ENCODE results near the gene WDR88. TPM values are rescaled to one million over a fixed set of nuclear protein-coding genes. Genes with fewer than 3 reads are reported as not detected.
"Not testable (repeated sequence)": the region's sequence is repeated elsewhere in the genome, so short reads cannot be mapped to it uniquely, and the experiment has no call there.

The WDR88 gene
- total and polyA plus RNA-seq, 2 of the 8 experiments (the other 6 are each of a cell fraction or from before 2014, with no cell fraction given) = not detected

DNA sequence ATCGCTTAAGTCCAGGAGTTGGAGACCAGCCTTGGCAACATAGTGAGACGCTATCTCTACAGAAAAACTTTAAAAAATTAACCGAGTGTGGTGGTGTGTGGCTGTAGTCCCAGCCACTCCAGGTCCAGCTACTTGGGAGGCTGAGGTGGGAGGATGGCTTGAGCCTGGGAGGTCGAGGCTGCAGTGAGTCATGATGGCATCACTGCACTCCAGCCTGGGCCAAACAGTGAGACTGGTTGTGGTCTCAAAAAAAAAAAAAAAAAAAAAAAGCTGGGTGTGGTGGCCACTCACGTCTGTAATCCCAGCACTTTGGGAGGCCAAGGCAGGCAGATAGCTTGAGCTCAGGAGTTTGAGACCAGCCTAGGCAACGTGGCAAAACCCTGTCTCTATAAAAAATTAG lies 34.1 kb downstream of the WDR88 start:
- H3K79me1 ChIP-seq (ENCODE audit: low read depth, low read length); H3K14ac ChIP-seq (ENCODE audit: insufficient read length); H3K36me3 ChIP-seq (ENCODE audit: control insufficient read depth in 2 of 4, insufficient read depth in 4 of 4, low read length in 3 of 4); DNase-seq (ENCODE audit: low read depth in 1 of 2, low spot score in 2 of 2); H3K4me1 ChIP-seq (replicated peaks in 1 of 4; ENCODE audit: control insufficient read depth in 3 of 4, insufficient read depth in 4 of 4, low read length in 3 of 4); H2BK12ac ChIP-seq (ENCODE audit: low read depth, low read length); H3K4me2 ChIP-seq (ENCODE audit: insufficient read depth in 1 of 2, low read depth in 2 of 2, low read length in 2 of 2); H3K9ac ChIP-seq (replicated peaks in 1 of 4; ENCODE audit: extremely low read depth in 1 of 4, low read depth in 3 of 4, low read length in 3 of 4); H2AFZ ChIP-seq (ENCODE audit: low read length); H2BK5ac ChIP-seq (ENCODE audit: low read depth, low read length); H3K9me3 ChIP-seq (ENCODE audit: insufficient read depth in 2 of 2, low read depth in 1 of 2, low read length in 1 of 2); FAIRE-seq; H4K8ac ChIP-seq (ENCODE audit: extremely low read depth, insufficient read depth, low read length); H2BK15ac ChIP-seq (ENCODE audit: low read length); H4K91ac ChIP-seq (replicated peaks; ENCODE audit: insufficient read length, low read length); H3K4me3 ChIP-seq (ENCODE audit: extremely low read depth in 1 of 4, insufficient read depth in 2 of 4, low read depth in 3 of 4, low read length in 4 of 4); H4K5ac ChIP-seq (ENCODE audit: insufficient read length, low read depth, low read length); H3K23me2 ChIP-seq (ENCODE audit: low read depth, low read length); H3K4ac ChIP-seq (replicated peaks; ENCODE audit: insufficient read length, low read depth, low read length); H3K27ac ChIP-seq (ENCODE audit: low read depth, low read length); H3K56ac ChIP-seq (replicated peaks; ENCODE audit: insufficient read length, low read depth, low read length); H3K27me3 ChIP-seq (replicated peaks in 1 of 4; ENCODE audit: control insufficient read depth in 3 of 4, extremely low read depth in 1 of 4, insufficient read depth in 3 of 4, low read length in 3 of 4); H2BK120ac ChIP-seq (replicated peaks; ENCODE audit: low read depth, low read length); H3K18ac ChIP-seq (ENCODE audit: extremely low read depth, low read length); H2BK20ac ChIP-seq (ENCODE audit: low read length); H3K23ac ChIP-seq (ENCODE audit: insufficient read length); H3K79me2 ChIP-seq (ENCODE audit: control insufficient read depth in 1 of 2, insufficient read depth in 2 of 2, low read length in 2 of 2); H2AK5ac ChIP-seq (ENCODE audit: low read depth, low read length); H4K20me1 ChIP-seq (replicated peaks in 1 of 2; ENCODE audit: control insufficient read depth in 1 of 2, insufficient read depth in 2 of 2, low read length in 2 of 2): not testable (repeated sequence)
- 74% methylated on average over 6 of the region's 6 CpGs; no CpG with 5 or more reads in 1 of the 2 experiments for WGBS, 2 experiments (ENCODE audit: extremely low coverage in 1 of 2, insufficient coverage in 1 of 2, insufficient read length in 1 of 2, insufficient replicate concordance in 2 of 2, low coverage in 1 of 2, low lambda C conversion rate in 2 of 2, missing lambda C conversion rate in 1 of 2)
- CTCF ChIA-PET (ENCODE audit: partially characterized antibody) = interaction anchor here (0.6 to 1.2 kb wide), 2 partner anchors 46 to 55 kb away, joined by 3 read pairs; no protein-coding TSS in a partner anchor
- POLR2A ChIA-PET (ENCODE audit: partially characterized antibody) = interaction anchor here (0.6 to 1.1 kb wide), 2 partner anchors 11 to 86 kb away, joined by 3 to 4 read pairs; no protein-coding TSS in a partner anchor

Data from H1 (cell line).